Left lobe of liver (tissue), 2 donors: ENCODE measurements around the gene CFAP92. TPM values are rescaled to one million over a fixed set of nuclear protein-coding genes. Genes with fewer than 3 reads are reported as not detected.
"Not testable (repeated sequence)": the region's sequence is repeated elsewhere in the genome, so short reads cannot be mapped to it uniquely, and the experiment has no call there.

ENCODE experiments used
- ATAC-seq: fragments of 200-7000 bp; cut with Tn5 transposase; one replicate; pipeline ENCODE4 v1.9.1; 2020; ENCODE audit warnings: mild to moderate bottlenecking, moderate library complexity
- DNase-seq: peaks from one replicate; pipeline ENCODE4 v3.0.0-alpha.2; 2020; ENCODE audit warnings: low spot score
- total RNA-seq: library from RNA; stranded (reverse); gene quantifications from one replicate; pipeline ENCODE4 v1.2.1, GENCODE V29; 2021
- donor health status: DM: no; HTN: no; CAD: no; lungs with moderate emphysema.
- donor health status: DM: no; HTN: yes; CAD: no.

CFAP92 gene
- total RNA-seq, 1 donor from 2014 or later, result not detected

- no peak for ATAC-seq
- DNase-seq, result no peak
Observed at GRCh38 chr3:128873244-128874022, 120.4 kb downstream of the CFAP92 start.

DNA sequence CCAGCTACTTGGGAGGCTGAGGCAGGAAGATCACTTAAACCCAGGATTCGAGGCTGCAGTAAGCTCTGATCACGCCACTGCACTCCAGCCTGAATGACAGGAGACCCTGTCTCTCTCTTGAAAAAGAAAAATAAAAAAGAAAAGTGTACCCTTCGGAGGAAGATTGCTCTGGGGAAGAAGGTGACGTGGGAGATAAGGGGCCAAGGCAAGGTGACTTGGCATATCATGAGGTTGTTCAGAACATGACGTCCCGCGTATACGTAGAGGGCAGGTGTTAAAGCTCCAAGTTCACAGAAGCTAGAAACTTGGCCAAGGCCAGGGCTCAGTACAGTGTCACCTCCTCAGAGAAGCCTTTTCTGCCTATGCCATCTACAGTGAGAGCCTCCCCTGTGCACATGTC lies 121.1 kb downstream of the CFAP92 start:
- ATAC-seq, result no peak
- DNase-seq, result no peak

GRCh38 chr3:128872282-128872681 lies 121.6 kb downstream of the CFAP92 start:
- no peak for ATAC-seq

DNA sequence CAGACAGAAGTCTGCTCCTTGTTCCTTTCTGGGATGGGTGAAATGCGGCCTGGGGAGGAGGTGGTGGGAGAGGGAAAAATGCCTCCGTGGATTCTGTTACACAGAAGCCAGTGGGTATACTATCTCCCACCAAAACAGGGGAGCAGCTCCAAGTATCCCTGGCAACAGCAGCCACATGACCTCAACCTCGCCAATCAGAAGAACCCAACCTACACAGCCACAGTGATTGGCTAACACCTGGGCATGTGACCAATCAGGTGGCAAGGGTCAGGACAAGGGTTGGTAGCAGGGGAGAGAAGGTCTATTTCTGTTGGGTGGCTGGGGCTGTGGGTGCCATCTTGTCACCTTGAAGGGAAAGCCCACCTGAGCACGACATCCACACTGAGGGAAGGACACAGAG lies 123.5 kb downstream of the CFAP92 start:
- ATAC-seq (no peak), DNase-seq (no peak)

More at GRCh38 chr3:128872282-128872681, 121.6 kb downstream of the CFAP92 start:
- no peak for DNase-seq

DNA sequence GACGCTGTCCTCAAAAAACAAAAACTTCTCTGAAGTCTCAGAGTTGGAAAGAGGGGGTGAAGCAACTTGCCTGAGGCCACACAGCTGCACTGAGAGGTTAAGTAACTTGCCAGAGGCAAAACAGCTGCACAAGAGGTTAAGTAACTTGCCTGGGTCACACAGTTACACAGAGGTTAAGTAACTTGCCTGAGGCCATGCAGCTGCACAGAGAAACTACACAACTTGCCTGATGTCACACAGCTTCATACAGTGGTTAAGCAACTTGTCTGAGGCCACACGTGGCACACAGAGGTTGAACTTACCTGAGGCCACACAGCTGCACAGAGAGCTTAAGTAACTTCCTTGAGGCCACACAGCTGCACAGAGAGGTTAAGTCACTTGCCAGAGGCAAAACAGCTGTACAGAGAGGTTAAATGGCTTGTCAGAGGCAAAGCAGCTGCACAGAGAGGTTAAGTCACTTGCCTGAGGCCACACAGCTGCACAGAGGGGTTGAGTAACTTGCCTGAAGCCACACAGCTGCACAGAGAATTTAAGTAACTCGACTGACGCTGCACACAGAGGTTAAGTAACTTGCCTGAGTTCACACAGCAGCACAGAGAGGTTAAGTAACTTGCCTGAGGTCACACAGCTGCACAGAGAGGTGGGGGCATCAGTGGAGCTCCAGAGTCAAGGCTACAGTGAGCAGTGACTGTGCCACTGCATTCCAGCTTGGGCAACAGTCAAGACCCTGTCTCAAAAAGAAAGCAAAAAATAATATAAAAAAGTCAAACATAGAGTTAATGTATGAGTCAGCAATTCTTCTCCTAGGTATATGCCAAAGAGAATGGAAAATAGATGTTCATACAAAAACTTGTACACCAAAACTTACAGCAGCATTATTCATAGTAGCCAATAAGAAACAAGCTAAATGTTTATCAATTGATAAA lies 126.4 kb downstream of the CFAP92 start:
- no peak for ATAC-seq

DNA sequence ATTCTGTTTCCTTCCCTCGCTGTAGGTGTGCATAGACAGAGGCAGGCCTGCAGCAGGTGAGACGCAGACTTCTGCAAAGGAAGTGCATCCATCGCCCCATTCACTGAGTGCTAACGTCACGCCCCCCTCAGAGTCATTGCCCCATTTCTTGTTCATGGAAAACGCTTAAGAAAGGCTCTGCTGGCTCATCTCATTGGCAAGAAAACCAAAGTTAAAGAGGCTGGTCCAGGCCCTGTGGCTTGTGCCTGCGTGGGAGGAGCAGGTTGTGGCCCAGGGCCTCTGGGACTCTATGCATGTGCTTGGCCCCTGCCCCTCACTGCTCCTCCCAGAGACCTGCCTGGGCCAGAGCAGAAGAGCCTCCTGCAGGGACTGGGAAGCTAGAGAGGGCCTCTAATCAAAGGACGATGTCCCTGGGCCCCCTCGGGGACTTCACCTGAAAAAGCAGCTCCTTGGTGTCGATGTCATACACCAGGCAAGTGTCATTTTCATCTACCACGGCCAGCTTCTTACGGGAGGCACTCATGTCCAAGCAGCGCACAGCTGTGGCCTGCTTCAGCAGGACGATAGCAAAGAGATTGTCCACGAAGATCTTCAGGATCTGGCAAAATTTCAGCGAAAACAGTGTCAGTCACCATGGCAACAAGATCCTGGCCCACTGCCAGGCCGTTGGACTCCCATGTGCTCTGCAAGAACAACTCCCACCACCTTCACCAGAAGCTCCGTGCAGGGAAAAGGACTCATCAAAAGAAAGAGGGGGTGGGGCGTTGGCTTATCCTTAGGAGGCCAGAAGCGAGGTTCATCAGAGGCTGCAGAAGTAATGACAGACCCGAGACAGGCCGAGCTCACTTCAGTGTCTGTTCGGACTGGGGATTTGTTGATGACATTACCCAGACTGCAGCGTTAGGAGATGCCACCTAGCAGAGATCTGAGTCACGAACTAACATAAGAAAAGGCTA lies 128.7 kb downstream of the CFAP92 start:
- not testable (repeated sequence) for ATAC-seq, DNase-seq

More for the DNA sequence above, 126.4 kb downstream of the CFAP92 start:
- DNase-seq, result no peak

DNA sequence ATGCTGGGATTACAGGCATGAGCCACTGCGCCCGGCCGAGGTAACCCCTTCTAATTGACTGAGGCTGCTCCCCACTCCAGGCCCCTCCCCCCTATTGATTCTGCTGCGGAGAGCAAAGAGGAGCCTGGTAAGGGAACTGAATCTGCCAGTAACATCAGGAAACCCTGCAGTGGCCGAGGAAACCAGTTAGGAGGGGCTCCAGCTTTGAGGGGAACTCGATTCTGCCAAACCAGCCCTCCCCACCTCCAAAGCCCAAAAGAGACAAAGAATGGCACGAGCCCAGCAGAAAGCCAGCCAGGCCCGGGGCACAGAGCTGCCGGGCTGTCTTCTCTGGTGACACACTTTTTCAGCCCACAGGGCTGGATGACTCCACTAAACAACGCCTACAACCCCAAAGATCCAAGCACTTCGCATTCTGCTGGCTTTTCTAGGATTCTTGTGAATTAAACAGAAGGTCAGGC lies 129.5 kb downstream of the CFAP92 start:
- ATAC-seq (peak; percentile 44), DNase-seq (no peak)

DNA sequence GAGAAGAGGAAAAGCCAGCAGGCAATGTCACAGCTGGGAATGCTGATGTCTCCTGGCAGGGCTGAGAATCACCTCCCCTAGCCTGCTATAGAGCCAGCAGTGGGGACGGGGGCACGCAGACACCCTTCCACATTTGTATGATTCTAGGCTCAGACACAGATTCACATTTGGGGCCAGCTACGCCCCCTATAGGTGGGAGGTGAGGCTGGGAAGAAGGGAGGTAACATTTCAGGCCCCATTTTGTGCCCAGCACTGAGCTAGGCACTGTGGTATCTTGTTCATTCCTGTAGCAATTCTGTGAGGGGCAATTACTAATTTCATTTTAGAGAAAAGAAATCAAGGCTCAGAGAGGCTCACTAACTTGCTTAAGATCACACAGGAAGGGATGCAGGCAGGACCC lies 130.3 kb downstream of the CFAP92 start:
- DNase-seq, result no peak
- no peak for ATAC-seq

- DNase-seq, result no peak
- ATAC-seq, result no peak
Observed at GRCh38 chr3:128861491-128861890, 132.4 kb downstream of the CFAP92 start.

Other genes with a start within 250 kb of the CFAP92 start
- 30.7 TPM for gene ACAD9, start 114.5 kb downstream of the CFAP92 start, total RNA-seq
- gene EFCC1, start 7.2 kb upstream of the CFAP92 start, total RNA-seq, result 0.53 TPM
- gene GP9, start 66.7 kb upstream of the CFAP92 start, total RNA-seq, result 0.20 TPM
- gene RAB43, start 127.7 kb upstream of the CFAP92 start, total RNA-seq, result 38.1 TPM
- 8.5 TPM for gene ISY1, start 167.0 kb upstream of the CFAP92 start, total RNA-seq
- 205 TPM for gene CNBP, start 189.8 kb upstream of the CFAP92 start, total RNA-seq